ENCODE results near the gene HLF.

HLF gene

DNA sequence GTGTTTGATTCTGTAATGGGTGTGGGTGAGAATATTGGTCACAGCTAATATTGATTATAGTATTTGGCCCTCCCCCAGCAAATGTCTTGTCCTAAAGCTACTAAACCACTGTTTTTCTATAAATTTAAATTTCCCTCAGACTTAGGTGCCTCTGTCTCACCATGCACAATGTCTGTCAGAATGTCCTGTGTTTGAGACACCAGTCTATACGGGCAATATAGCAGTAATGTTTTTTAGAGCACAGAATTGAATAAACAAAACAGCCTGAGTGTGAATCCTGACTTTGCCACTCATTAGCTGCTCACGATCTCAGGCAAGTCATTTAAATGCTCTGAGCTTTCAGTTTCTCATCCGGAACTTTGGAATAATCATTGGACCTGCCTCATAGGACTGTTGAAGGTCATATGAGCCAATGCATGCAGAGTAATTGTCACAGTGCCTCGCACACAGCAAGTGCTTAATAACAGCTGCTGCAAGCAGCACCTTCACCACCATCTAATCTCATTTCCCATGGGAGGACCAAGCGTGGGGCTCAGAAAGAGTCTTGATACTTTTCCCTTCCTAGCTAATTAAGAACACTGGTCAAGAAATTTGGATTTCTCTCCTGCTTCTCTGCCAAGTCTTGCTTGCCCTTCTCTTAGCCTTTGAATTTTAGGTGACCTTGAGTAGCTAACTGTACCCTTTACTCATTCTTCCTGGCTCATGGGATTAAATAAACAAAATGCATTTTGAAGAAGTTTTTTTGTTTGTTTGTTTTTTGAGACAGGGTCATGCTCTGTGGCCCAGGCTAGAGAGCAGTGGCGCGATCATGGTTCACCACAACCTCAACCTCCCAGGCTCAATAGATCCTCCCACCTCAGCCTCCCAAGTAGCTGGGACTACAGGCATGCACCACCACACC is 9.8 kb downstream of the HLF start:
- no peak for DNase-seq (ENCODE audit: low read depth in 2 of 2)

DNA sequence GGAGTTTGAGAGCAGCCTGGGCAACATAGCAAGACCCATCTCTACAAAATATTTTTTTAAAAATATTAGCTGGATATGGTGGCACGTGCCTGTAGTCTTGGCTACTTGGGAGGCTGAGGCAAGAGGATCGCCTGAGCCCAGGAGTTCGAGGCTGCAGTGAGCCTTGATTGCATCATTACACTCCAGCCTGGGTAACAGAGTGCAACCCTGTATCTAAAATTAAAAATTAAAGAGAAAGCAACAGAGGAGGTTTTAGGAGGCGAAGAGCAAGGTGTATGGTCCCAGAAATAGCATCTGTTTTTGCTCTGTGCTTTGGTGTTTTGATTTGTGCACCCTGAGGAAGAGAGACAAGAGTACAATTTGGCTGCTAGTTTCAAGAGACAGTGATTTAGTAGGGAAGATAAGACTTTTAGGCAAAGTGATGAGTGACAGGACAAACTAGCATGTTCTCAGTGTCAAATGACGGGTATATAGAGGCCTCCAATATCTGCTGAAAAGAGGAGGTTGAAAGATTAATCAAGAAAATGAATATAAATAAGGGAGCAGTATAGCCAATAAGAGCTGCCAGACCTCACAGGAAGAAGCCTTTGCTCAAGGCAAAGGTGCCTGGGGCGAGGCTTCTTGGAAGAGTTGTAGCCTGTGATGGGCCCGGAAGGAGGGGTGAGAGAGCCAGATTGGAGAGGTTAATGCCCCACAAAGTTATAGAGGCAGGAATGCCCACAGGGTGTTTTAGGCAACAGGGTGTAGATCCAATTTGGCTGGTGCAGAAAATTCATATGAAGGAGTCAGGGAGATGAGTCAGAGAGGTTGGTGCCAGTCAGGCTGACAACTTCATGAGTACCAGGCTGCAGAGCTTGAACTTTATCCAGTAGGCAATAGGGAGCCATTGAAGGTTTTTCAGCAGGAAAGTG is 11.4 kb downstream of the HLF start:
- no peak for DNase-seq (ENCODE audit: low read depth in 2 of 2)

DNA sequence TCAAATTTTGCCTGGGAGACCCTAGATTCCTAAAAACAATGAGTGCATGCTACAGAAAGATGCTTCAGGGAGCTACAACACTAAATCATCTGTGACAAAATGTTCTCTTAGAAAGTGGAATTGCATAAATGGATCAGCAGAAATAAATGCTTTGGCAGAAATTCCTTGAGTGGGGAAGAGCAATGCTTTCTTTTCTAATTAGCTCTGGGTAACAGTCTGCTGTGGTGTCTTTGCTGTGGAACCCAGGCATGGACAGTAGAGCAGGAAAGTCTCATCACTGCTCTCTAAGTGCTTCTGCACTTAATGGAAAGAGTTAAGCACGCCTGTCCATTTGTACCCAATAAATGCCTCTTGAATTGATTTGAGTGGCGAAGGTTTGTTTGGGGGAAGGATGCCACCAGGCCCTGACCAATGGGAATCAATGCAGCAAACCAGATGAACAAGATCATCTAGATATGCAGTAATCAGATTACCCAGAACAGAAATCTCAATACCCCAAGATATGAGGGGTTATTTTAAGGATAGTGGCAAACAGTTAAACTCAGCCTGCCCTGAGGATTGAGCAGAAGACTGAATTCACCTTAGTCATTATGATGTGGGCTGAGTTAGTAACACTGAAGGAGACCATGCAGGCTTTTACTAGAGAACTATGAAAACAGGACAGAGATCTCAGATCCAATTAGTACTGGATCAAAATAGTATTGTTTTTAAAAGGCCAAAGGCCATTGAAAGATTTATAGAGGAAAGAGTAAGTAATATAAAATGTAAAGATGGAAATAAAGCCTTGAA is 13.6 kb downstream of the HLF start:
- no peak for DNase-seq (ENCODE audit: low read depth in 2 of 2)

DNA sequence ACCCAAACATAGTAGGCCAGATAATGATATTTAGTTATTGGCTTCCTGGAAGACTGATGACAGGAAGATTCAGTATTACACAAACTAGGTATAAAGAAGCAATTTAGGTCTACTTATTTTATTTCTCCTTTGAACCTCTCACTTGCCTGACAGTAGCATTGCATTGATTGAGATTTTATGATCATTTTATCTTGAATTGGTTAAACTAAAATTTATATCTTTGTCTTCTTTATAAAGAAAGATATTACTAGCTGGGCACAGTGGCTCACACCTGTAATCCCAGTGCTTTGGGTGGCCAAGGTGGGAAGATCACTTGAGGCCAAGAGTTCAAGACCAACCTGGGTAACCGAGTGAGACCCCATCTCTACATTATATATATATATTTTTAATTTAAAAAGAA is 14.4 kb downstream of the HLF start:
- DNase-seq (ENCODE audit: low read depth in 2 of 2), result no peak

DNA sequence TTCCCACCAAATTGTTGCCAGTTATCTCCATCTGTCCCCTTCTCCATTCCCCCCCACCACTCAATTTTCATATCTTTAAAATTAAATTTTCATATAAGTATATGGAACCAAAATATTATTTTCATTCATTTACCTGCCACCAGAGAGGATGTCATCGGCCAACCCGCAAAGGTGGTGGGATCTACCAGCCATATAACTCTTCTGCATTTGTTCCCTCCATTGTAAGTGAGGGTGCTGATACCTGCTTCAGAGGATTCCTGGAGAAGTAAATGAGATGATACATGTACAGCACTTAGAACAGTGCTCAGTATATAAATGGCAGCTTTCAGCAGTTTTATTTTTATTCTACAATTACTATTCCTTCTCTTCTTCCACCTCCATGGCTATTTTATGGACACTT is 15.0 kb downstream of the HLF start:
- no peak for DNase-seq (ENCODE audit: low read depth in 2 of 2)

DNA sequence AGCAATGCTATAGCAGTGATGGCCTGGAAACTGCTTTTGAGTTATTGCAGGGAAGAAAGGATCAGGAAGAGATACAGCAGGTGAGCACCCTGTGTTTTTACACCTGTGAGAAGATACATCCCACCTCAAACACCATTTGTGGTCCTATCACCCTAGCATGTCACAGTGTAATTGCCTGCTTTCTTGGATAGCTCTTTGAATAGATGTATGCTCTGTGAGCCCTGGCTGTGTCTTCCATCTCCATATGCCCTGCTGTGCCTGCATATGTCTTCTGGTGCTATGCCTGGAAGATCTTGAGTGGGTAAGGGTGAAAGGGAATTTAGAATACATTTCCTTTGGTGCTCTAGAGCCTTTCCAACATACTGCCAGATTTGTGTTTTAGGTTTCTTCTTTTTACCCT is 15.5 kb downstream of the HLF start:
- DNase-seq (ENCODE audit: low read depth in 2 of 2), result no peak

DNA sequence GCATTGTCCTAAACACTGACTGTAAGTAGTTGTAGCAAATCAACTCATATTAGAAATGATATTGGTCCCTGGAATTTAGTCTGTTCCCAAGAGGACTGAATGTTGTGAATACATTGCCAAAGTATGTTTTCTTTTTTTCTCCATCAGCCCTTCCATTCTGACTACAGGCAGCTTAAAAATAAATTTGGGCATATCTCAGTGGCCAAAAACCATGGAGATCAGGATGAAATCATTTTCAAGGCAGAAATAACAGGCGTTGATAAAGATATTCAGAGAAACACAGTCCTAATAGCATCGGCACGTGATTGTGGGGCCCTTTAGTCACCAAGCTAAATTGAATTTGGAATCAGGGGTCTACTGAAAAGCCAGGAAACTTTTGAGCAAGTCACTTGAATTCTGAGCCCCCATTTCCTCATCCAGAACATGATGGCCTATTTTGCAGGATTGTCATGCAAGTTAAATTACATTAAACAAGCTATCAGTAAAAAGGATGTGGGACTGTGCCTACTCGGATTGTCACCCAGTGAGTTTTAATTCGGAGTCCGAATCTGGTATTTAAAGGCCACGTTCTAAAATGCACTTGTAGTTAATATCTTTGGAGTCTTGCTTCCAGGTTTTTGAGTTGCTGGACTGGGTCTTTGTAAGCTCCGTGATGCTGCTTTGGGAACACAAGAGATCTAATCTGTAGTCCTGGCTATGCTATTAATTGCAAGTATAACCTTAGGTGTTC is 17.1 kb downstream of the HLF start:
- DNase-seq (ENCODE audit: low read depth in 2 of 2), result no peak

DNA sequence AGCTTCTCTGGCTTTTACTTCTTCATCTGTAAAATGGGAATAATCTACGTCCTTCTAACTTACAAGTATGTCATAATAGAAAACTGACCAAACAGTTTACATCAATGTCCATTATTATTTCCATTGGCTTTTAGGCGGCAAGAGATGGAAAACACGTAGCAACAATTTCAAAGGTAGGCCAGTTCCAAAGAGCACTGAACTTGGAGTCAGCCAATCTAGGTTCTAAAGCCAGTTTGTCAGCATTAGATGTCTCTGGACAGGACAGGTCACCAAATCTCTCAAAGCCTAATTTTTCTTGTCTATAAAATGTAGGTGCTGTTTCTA is 17.6 kb downstream of the HLF start:
- DNase-seq (ENCODE audit: low read depth in 2 of 2), result no peak

DNA sequence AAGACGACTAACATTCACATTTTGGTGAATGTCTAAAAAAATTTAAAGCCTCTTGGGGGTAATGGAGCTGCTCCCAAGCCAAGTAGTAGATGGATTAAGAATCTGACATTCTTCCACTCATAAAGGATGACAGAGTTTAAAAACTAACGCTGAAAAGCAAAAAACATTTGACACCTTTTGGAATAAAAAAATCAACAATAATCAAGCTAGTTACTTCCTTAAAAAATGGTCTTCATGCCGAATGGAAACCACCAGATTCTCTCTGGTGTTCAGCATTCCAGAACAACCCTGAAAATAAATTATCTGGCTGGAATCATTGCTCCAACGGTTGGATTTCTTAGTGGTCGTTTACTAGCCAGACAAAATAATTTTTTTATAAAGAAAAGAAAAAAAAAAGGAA is 18.0 kb downstream of the HLF start:
- DNase-seq (ENCODE audit: low read depth in 2 of 2), result no peak

DNA sequence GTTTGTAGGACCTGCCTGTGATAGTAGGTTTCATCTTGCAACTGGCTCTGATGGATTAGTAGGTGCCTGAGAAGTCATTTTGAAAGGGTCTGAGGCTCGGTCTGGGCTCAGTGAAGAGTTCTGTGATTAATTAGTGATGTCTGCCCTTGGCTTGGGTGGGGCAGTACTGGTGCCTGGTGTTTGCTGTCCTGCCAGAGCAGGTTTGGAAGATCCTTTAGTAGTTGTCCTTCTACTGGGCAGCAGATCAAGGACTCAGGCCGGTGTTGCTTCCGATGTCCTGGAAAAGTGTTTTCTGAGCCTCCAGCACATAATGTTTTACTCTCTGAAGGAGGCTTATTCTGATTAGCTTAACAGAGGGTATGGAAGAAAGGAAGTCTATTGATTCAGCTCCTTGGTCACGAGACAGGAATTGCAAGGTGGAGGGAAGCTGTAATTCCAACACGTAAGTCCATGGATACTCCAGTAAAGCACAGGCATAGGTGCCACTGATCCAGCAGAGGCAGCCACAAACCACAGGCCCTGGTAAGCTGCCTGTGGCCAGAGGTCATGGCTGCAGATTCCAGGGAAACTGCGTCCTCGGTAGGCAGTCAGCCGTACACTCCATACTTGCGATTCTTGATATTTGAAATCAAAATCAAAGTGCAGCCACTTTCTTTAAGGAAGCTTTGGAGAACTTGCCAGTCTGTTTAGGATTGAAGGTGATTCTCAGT is 18.7 kb downstream of the HLF start:
- DNase-seq (ENCODE audit: low read depth in 2 of 2), result no peak

DNA sequence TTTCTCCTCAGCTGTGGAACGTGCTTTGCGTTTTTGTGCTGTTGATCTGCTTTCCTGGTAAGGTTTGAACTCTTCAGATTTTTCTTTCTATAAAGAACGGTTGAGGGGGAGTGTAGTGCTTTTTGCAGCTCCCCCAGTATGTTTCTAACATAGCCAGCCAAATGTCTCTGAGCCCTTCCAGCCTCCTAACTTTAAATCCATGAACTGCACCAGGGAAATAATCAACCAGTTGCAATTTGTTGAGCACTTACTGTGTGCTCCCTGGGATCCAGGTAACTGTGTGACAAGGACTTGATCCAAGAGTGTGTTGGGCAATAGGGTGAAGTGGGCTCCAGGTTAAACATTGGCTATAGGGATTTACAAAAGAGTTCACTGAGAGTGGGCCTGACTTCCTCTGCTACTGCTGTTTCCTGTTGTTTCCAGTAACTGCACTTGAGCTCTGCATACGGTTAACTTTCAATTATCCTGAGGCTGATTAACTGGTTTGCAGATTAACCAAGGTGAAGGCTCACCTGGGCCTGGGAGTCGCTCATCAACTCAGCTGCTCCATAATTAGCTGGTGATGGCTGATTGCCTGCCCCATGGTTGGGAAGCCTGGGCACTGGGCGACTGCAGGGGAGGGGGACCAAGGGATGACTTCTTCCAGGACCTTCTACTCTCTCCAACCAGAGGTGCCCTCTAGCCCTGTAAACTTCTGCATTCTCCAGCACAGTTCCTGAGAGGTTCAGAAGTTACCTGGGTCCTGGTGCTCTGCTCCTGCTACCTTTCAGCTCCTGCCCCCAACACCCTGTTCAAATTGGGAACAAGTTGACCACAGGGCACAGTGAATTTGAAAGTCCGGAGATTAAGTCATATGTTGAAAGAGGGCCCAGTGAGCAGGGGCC is 19.5 kb downstream of the HLF start:
- no peak for DNase-seq (ENCODE audit: low read depth in 2 of 2)

DNA sequence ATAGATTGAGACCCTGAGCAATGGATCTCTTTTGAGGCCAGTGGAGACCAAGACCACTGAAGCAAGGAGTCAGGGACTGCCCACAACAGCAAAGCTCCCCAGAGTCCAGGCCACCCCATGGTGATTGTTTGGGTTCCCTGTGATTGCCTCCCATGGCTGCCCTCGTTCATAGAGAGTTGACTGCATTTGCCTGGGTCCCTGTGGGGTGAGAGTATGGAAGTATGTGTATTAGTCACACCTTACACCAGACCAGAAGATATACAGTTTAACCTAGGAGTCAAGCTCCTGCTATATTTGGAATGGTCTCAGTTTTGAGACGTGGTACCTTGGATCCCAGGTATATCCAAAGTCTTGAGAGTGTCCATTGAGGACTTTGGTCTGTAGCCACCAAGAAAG is 20.2 kb downstream of the HLF start:
- no peak for DNase-seq (ENCODE audit: low read depth in 2 of 2)

DNA sequence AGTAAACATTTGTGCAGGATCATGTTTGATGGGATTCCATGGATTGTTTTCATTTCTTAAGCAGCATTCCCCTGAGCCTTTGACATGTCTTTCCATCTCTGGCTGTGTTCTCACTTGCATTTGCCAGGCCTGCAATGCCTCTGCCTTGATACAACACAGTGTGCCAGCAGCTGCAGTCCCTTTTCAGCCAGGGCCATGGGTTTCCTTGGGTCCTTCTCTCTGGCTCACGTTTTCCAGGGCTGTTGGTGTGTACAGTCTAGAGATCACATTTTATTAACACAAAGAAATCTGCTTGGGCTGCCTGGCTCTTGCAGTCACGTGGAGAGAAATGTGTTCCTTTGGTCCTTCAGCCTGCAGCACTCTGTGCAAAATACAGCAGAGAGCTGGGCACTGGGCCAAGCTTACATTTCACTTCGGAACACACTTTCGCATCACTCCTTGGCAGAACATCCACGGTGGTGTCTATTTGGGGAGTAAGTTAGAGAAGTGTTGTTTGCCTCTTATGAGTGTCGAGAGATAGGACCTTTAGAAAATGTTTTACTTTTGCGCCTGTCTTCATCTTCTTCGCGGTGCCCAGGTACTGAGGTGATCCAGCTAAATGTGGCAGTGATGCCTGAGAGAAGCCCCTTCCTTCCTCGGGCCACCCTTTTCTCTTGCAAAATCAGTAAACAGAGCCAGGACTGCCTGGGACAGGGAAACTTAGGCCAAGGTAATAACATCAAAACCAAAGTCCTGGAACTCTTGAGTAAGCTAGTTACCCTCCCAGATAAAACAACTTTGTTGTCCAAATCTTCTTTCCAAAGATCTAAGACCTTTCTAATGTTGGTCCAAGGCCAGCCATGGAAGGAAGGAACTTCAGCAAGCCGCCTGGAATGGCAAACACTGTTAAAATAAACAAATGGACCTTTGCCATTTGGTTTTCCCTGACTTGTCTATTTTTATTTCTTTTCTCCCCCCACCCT is 20.9 kb downstream of the HLF start:
- DNase-seq (ENCODE audit: low read depth in 2 of 2), result no peak

DNA sequence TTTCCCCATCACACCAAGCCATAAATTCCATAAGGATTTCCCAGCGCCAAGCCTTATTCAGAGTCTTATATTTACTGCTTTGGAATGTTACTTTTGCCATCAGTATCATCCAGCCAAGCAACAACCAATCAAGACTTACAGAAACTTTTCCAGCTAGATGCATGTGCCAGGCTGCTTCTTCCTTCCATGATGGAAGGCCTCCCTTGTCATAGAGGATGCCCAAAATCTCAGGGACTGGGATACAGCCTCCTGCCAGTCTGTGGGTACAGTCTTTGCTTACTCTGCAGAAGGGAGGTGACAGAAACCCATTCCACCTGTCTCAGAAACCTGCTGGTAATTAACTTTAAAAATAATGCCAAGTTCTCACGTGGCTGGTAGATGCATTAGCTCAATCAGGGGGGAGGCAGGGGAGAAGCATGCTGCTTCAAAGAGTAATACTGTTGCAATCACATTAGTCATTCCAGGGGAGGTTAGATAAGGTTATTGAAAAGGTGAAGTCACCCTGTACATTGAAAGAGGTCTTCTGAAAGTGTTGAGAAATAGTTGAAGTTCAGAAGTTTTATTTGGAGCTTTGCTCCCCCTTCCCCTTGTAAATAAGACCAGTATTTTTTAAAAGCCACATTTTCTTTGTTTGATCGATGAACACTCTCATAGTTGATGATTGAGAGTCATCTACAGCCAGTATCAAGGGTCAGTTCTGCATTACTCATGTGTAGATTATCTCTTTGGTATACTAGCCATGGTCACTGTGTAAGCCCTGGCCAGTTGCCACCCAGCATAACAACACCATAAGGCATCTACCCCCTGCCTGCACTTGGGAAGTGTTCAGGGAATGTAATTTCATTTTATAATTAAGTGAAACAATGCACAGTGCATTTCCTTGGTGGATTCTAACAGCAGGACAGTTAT is 22.2 kb downstream of the HLF start:
- no peak for DNase-seq (ENCODE audit: low read depth in 2 of 2)

DNA sequence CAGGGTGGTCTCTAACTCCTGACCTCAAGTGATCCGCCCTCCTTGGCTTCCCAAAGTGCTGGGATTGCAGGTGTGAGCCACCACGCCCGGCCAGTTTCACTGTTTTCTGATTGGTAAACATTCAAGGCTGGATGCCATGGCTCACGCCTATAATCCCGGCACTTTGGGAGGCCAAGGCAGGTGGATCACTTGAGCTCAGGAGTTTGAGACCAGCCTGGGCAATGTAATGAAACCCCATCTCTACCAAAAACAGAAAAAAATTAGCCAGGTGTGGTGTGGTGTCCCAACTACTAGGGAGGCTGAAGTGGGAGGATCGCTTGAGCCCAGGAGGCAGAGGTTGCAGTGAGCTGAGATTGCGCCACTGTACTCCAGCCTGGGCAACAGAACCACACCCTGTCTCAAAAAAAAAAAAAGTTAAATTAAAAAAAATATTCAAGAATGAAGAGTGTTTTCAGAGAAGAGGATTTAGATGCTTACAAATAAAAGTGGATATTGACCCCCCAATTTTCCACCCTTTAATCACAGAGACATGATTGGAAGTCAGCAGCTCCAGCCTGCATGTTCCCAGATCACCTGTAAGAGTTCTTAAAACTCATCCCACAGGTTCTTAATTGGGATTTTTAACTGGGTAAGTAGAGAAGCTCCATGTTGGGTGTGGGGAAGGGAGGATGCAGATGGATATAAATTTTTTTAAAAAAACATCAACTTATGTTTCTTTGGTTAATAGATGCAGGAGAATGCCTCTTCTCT is 23.8 kb downstream of the HLF start:
- no peak for DNase-seq (ENCODE audit: low read depth in 2 of 2)

DNA sequence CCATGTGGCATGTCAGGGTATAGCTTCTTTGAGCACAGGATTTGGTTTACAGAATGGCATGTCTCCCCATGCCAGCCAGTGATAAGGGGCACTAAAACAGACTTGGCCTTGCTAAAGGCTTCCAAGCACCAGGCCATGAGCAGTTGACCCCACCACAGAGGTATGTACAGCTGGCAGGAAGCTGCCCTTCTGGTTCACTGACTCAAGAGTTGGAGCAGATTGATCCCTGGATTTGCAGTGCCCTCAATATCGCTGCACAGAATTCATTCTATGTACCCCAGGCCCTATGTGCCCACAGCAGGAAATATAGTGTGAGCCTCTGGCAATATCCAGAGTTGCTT is 24.3 kb downstream of the HLF start:
- DNase-seq (ENCODE audit: low read depth in 2 of 2), result no peak

DNA sequence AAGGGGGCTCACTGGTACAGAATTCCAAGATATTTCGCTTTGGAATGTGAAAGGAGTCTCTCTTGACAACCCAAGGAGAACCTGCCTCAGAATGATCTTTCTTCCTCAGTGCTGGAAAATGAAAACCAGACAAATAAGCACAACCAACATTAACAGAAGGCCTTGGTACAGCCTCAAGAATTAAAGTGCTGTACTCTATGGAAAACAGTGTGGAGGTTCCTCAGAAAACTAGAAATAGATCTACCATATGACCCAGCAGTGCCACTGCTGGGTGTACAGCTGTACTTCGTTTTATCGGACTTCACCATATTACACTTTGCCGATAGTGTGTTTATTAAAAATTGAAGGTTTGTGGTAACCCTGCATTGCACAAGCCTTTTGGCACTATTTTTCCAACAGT is 25.2 kb downstream of the HLF start:
- DNase-seq (ENCODE audit: low read depth in 2 of 2), result no peak

Measured in stimulated activated CD8-positive, alpha-beta memory T cell treated with anti-CD3 and anti-CD28 coated beads, Interleukin-2, amount 100 ng/mL, for 48 hours (primary cell).